Measurements from ENCODE around the gene CELSR2.

CELSR2 gene

DNA sequence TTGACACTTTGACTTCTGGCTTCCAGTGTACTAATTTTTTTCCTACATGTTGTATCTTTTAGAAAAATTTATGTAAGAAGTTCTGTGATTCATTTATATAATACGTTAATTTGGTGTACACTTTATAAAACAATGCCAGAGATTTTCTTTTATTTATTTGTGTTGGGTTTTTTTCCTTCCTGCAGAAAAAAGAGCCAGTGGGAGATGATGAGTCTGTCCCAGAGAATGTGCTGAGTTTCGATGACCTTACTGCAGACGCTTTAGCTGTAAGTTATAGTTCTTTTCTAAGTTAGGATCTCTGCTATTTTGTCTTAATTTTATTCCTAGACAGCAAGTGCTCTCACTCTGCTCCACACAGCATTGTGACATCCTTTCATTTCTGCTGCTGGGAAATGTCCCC lies 21.2 kb upstream of the CELSR2 start:
- no peak overlapping the region for H3K4me2 ChIP-seq
- no peaks in the 10 kb centered on the region for H4K20me1 ChIP-seq (ENCODE audit: insufficient read depth)
- peaks cover 20% of the 10 kb centered on the region; the same call in 1 of the 2 replicates for H3K36me3 ChIP-seq (ENCODE audit: insufficient read depth)
- H3K27ac ChIP-seq = no peak overlapping the region
- H3K27me3 ChIP-seq (ENCODE audit: insufficient read depth, low read depth) = no peaks in the 10 kb centered on the region
- peaks cover 42% of the 10 kb centered on the region for H3K79me2 ChIP-seq (ENCODE audit: insufficient read depth, low read depth)
- no peak overlapping the region for H3K4me3 ChIP-seq (IDR thresholded peaks at IDR 0.05; ENCODE audit: insufficient read depth, low read depth, low read length)
- no peak overlapping the region for H2AFZ ChIP-seq (ENCODE audit: low read depth)
- TF ChIP-seq, protein P1, sequence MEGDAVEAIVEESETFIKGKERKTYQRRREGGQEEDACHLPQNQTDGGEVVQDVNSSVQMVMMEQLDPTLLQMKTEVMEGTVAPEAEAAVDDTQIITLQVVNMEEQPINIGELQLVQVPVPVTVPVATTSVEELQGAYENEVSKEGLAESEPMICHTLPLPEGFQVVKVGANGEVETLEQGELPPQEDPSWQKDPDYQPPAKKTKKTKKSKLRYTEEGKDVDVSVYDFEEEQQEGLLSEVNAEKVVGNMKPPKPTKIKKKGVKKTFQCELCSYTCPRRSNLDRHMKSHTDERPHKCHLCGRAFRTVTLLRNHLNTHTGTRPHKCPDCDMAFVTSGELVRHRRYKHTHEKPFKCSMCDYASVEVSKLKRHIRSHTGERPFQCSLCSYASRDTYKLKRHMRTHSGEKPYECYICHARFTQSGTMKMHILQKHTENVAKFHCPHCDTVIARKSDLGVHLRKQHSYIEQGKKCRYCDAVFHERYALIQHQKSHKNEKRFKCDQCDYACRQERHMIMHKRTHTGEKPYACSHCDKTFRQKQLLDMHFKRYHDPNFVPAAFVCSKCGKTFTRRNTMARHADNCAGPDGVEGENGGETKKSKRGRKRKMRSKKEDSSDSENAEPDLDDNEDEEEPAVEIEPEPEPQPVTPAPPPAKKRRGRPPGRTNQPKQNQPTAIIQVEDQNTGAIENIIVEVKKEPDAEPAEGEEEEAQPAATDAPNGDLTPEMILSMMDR (conservative IDR thresholded peaks at IDR 0.05; ENCODE audit: low read depth, low read length) = no peak
- no peaks in the 10 kb centered on the region for H3K4me1 ChIP-seq (ENCODE audit: low read depth, poor library complexity, severe bottlenecking)
- no peak overlapping the region for H3K9ac ChIP-seq

DNA sequence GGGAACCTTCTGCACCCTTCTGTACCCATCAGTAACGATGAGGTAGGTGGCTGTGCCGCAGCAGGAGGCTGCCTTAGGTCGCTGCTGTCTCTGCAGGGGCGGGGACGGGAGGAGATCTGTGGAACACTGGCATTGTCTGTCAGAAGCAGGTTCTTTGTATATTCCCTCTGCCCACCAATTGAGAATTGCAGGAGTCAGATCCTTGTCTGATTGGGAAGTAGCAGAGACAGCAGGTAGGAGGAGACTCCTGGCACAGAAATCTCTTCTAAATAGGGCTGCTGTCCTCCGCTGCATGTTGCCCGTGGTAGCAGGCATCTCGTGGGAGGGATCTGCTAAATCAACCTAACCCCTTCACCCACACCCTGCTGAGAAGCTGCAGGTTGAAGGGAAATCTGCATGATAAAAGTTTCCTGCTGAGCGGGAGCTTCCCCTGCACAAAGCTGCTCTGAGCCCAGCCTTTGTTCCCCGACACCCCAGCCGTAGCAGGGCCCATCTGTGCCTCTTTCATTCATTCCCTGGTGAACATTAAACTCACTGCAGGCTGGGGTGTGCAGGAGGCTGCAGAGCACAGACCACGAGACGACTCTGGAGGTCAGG lies 19.7 kb upstream of the CELSR2 start:
- TF ChIP-seq, protein P1 (conservative IDR thresholded peaks at IDR 0.05; ENCODE audit: low read depth, low read length) = no peak
- H3K4me2 ChIP-seq = no peak overlapping the region
- no peak overlapping the region for H3K27ac ChIP-seq
- H4K20me1 ChIP-seq (ENCODE audit: insufficient read depth) = no peaks in the 10 kb centered on the region
- peaks cover 20% of the 10 kb centered on the region; the same call in 1 of the 2 replicates for H3K36me3 ChIP-seq (ENCODE audit: insufficient read depth)
- no peak overlapping the region for H2AFZ ChIP-seq (ENCODE audit: low read depth)
- no peaks in the 10 kb centered on the region for H3K27me3 ChIP-seq (ENCODE audit: insufficient read depth, low read depth)
- H3K9ac ChIP-seq = no peak overlapping the region
- peaks cover 28% of the 10 kb centered on the region; the same call in 1 of the 2 replicates for H3K79me2 ChIP-seq (ENCODE audit: insufficient read depth, low read depth)
- H3K4me1 ChIP-seq (ENCODE audit: low read depth, poor library complexity, severe bottlenecking) = no peaks in the 10 kb centered on the region
- no peak overlapping the region for H3K4me3 ChIP-seq (IDR thresholded peaks at IDR 0.05; ENCODE audit: insufficient read depth, low read depth, low read length)

DNA sequence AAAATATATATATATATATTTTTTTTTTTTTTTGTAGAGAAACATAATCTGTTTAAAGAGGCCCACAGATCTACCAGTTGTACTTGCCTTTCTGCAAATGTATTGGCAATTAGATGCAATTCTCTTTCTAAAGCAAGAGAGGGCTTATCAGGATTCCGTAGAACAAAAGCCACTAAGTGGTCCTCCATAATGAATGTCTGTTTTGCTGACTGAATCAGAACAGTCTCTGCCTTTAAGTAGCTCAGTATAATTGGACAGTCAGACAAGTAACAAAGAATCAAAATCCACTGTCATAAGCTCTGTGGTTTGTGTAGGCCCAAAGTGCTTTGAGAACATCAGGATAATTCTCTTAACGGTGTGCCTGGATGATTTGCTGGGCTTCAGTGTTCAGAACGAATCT lies 18.3 kb upstream of the CELSR2 start:
- Histone ChIP-seq H2AFZ (ENCODE audit: low read depth) (no peak overlapping the region), H3K27me3 (ENCODE audit: insufficient read depth, low read depth) (no peaks in the 10 kb centered on the region), H3K4me2 (no peak overlapping the region), H4K20me1 (ENCODE audit: insufficient read depth) (no peaks in the 10 kb centered on the region), H3K9ac (no peak overlapping the region), H3K4me1 (ENCODE audit: low read depth, poor library complexity, severe bottlenecking) (no peaks in the 10 kb centered on the region), H3K4me3 (IDR thresholded peaks at IDR 0.05; ENCODE audit: insufficient read depth, low read depth, low read length) (no peak overlapping the region), H3K36me3 (ENCODE audit: insufficient read depth) (peaks cover 31% of the 10 kb centered on the region; the same call in 1 of the 2 replicates), H3K79me2 (ENCODE audit: insufficient read depth, low read depth) (peaks cover 13% of the 10 kb centered on the region; the same call in 1 of the 2 replicates), H3K27ac (no peak overlapping the region)
- TF ChIP-seq, protein P1 (conservative IDR thresholded peaks at IDR 0.05; ENCODE audit: low read depth, low read length) = no peak

GRCh38 chr1:109235137-109235536 lies 14.2 kb upstream of the CELSR2 start:
- no peaks in the 10 kb centered on the region for H3K4me1 ChIP-seq (ENCODE audit: low read depth, poor library complexity, severe bottlenecking)
- H4K20me1 ChIP-seq (ENCODE audit: insufficient read depth) = no peaks in the 10 kb centered on the region
- no peaks in the 10 kb centered on the region for H3K27me3 ChIP-seq (ENCODE audit: insufficient read depth, low read depth)
- H3K27ac ChIP-seq = no peak overlapping the region
- no peak overlapping the region for H3K9ac ChIP-seq
- H3K4me2 ChIP-seq = no peak overlapping the region
- TF ChIP-seq, protein P1 (conservative IDR thresholded peaks at IDR 0.05; ENCODE audit: low read depth, low read length) = no peak
- no peak overlapping the region for H3K4me3 ChIP-seq (IDR thresholded peaks at IDR 0.05; ENCODE audit: insufficient read depth, low read depth, low read length)
- peaks cover 30% of the 10 kb centered on the region; the same call in 1 of the 2 replicates for H3K36me3 ChIP-seq (ENCODE audit: insufficient read depth)
- H2AFZ ChIP-seq (ENCODE audit: low read depth) = no peak overlapping the region
- H3K79me2 ChIP-seq (ENCODE audit: insufficient read depth, low read depth) = no peaks in the 10 kb centered on the region
